AG04450 (cell line): Measurements from ENCODE around the gene SECISBP2. TPM values are rescaled to one million over a fixed set of nuclear protein-coding genes. Genes with fewer than 3 reads are reported as not detected.

ENCODE experiments used
- CTCF ChIA-PET: fragments of 300-600, 350-600 bp; formaldehyde crosslinking; extraction: SDS; loops from one replicate; lab custom pipeline; 2022; ENCODE audit warnings: antibody characterized with exemption, inconsistent platforms; lab: Charles Lee
- POLR2A ChIA-PET: fragments of 350-600 bp; formaldehyde crosslinking; extraction: SDS; loops from one replicate; lab custom pipeline; 2021; ENCODE audit warnings: antibody characterized with exemption, inconsistent platforms; lab: Yijun Ruan, JAX
- DNase-seq: peaks from one replicate; pipeline ENCODE4 v3.0.0-alpha.2; 2011; ENCODE audit warnings: low read depth, low spot score
- H3K27ac ChIP-seq: one replicate; pipeline ENCODE4 v1.5.1; 2012; ENCODE audit warnings: low read depth, low read length, control low read depth
- H3K27me3 ChIP-seq: one replicate; pipeline ENCODE4 v1.6.0; 2012; ENCODE audit warnings: low read length; ENCODE audit not compliant: control insufficient read depth, insufficient read depth
- H3K4me3 ChIP-seq: 2 replicates; pipeline ENCODE4 v1.5.1; 2011; ENCODE audit warnings: mild to moderate bottlenecking, low read depth, low read length, control low read depth
- H3K9me3 ChIP-seq: 2 replicates; pipeline ENCODE4 v1.5.1; 2012; ENCODE audit warnings: low read length; ENCODE audit not compliant: control insufficient read depth, insufficient read depth
- CTCF ChIP-seq: IDR thresholded peaks from 2 replicates; pipeline ENCODE4 v1.5.1; 2011; ENCODE audit warnings: low read depth, low read length, control low read depth, inconsistent platforms
- polyA plus RNA-seq: library from polyadenylated mRNA; depleted of rRNA; stranded (reverse); fragments of >200 nt; gene quantifications from 2 replicates; pipeline ENCODE4 v1.2.3, GENCODE V29; 2011

SECISBP2 gene
- polyA plus RNA-seq, 1 experiment, result 26.3 TPM

DNA sequence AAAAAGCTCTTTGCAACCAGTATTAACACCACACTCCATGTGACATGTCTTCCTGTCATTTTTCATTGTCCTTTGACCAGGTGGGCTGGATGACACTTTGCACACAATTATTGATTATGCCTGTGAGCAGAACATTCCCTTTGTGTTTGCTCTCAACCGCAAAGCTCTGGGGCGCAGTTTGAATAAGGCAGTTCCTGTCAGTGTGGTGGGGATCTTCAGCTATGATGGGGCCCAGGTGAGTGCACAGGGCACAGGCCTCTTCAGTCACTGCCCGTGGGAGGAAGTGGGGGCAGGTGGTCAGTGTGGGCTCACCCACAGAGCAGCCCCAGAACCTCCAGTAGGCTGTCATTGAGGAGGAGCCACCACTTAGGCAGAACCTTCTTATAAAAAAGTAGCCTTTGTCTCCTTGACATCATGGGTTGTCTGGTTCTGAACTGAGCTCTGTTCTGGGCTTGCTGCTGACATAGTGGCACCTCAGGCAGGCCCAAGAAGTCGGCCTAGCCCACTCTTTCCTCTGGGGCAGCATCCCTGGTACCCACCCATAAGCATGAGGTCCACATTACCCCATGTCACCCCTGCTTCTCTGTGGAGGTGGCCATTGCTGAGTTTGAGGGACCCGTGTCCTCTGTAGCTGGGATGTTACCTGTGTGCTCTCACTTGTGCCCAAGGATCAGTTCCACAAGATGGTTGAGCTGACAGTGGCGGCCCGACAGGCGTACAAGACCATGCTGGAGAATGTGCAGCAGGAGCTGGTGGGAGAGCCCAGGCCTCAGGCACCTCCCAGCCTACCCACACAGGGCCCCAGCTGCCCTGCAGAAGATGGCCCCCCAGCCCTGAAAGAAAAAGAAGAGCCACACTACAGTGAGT lies 39.3 kb downstream of the SECISBP2 start:
- H3K9me3 ChIP-seq, result no peaks in the 10 kb centered on the region
- POLR2A ChIA-PET, result no interaction called here
- TF ChIP-seq CTCF, result no peak
- no peak overlapping the region for H3K27ac ChIP-seq
- CTCF ChIA-PET, result interaction anchor here (2.7 kb wide), 1 partner anchor 191 kb away, joined by 20 read pairs; no protein-coding TSS in a partner anchor
- H3K4me3 ChIP-seq, result no peak overlapping the region
- DNase-seq, result no peak
- H3K27me3 ChIP-seq, result no peaks in the 10 kb centered on the region

DNA sequence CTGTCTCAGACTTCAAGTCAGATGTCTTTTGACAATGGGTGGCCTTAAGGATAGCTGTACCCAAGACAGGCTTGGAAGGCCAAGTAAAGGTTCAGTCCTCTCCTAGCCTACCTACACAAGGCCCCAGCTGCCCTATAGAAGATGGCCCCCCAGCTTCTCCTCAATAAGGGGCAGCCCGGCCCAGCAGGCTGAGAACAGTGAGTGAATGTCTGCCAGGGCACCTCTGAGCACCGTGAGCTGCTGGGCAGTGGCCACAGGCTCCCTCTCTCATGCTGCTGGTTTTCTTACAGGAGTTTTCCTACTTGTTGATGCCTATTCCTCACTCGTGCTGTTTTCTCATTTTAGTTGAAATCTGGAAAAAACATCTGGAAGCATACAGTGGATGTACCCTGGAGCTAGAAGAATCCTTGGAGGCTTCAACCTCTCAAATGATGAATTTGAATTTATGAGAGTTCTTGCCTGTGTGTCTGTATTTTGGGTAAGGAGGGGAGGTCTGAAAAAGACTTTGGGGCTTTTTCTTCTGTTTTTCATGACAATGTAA lies 40.1 kb downstream of the SECISBP2 start:
- H3K4me3 ChIP-seq, result no peak overlapping the region
- H3K27me3 ChIP-seq, result no peaks in the 10 kb centered on the region
- H3K9me3 ChIP-seq, result no peaks in the 10 kb centered on the region
- ChIA-PET CTCF (interaction anchor here (0.6 to 2.7 kb wide), 2 partner anchors 191 to 950 kb away, joined by 3 to 20 read pairs; no protein-coding TSS in a partner anchor), POLR2A (no interaction called here)
- no peak for DNase-seq
- TF ChIP-seq CTCF, result no peak
- H3K27ac ChIP-seq, result no peak overlapping the region

DNA sequence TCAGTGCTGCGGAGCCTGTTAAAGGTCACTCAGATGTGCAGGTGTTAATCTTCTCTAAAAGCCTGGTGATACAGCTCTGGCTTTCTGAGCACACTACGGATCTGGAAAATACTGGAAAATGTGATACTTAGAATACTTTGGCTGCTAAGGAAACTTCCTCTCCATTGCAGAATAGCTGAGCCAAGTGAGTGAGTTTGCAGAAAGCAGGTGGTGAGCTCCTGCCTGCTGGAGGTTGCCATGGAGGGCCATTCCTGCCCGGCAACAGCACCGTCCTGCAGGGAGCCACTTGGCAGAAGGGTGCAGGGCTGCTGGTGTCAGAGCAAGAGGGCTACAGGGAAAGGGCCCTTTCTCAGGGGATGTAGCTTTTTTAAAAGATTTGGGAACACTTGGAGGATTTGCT lies 40.7 kb downstream of the SECISBP2 start:
- no peaks in the 10 kb centered on the region for H3K9me3 ChIP-seq
- no peak overlapping the region for H3K27ac ChIP-seq
- POLR2A ChIA-PET, result no interaction called here
- DNase-seq, result no peak
- CTCF ChIA-PET, result interaction anchor here (0.6 to 2.7 kb wide), 2 partner anchors 190 to 951 kb away, joined by 3 to 20 read pairs; no protein-coding TSS in a partner anchor
- no peaks in the 10 kb centered on the region for H3K27me3 ChIP-seq
- TF ChIP-seq CTCF, result no peak
- H3K4me3 ChIP-seq, result no peak overlapping the region

DNA sequence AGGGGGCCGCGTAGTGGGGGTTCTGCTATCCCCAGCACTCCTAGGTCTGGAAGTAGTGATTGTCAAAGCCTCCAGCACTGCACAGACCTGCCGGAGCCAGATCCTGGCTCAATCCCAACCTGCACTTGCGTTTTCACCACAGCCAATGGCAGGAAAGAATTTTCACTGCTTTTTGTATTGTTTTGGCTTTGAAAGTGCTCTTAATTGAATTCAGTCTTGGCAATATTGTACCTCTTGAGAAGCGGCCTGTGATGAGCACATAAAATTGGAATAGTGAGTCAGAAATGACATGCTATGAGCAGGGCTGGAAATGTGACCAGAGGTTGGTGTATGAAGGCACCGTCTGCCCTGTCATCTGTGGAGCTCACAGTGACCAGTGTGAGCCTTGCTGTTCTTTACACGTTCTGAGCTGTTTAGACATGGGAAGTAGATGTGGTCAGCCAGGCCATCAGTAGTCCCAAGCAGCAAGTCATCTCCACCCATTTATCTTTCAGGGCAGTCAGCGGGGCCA lies 41.5 kb downstream of the SECISBP2 start:
- POLR2A ChIA-PET, result no interaction called here

More for the DNA sequence above, 41.5 kb downstream of the SECISBP2 start:
- Histone ChIP-seq H3K27me3 (no peaks in the 10 kb centered on the region), H3K27ac (no peak overlapping the region), H3K9me3 (no peaks in the 10 kb centered on the region), H3K4me3 (no peak overlapping the region)
- CTCF ChIA-PET, result interaction anchor here (1.2 kb wide), 1 partner anchor 190 kb away, joined by 5 read pairs; no protein-coding TSS in a partner anchor
- TF ChIP-seq CTCF, result no peak
- no peak for DNase-seq
